ENCODE results near the gene STK32C.
"Not testable (repeated sequence)": the region's sequence is repeated elsewhere in the genome, so short reads cannot be mapped to it uniquely, and the experiment has no call there.

Gene STK32C

GRCh38 chr10:132319853-132320653 lies 12.3 kb upstream of the STK32C start:
- DNase-seq (ENCODE audit: low read depth in 2 of 2) = peak in 1 of 2 donors; percentile 34

- DNase-seq (ENCODE audit: low read depth in 2 of 2) = not testable (repeated sequence)
Measured at GRCh38 chr10:132317477-132317876, 9.7 kb upstream of the STK32C start.

GRCh38 chr10:132316133-132316532 lies 8.4 kb upstream of the STK32C start:
- no peak for DNase-seq (ENCODE audit: low read depth in 2 of 2)

- DNase-seq (ENCODE audit: low read depth in 2 of 2) = not testable (repeated sequence)
Measured at GRCh38 chr10:132314881-132315280, 7.1 kb upstream of the STK32C start.

GRCh38 chr10:132314336-132314735 lies 6.6 kb upstream of the STK32C start:
- DNase-seq (ENCODE audit: low read depth in 2 of 2) = no peak

- DNase-seq (ENCODE audit: low read depth in 2 of 2) = no peak
Measured at GRCh38 chr10:132313865-132314264, 6.1 kb upstream of the STK32C start.

GRCh38 chr10:132313305-132313704 lies 5.6 kb upstream of the STK32C start:
- no peak for DNase-seq (ENCODE audit: low read depth in 2 of 2)

- no peak for DNase-seq (ENCODE audit: low read depth in 2 of 2)
Measured at GRCh38 chr10:132311338-132311939, 3.7 kb upstream of the STK32C start.

- DNase-seq (ENCODE audit: low read depth in 2 of 2) = no peak
Measured at GRCh38 chr10:132310701-132311337, 3.1 kb upstream of the STK32C start.

- no peak for DNase-seq (ENCODE audit: low read depth in 2 of 2)
Measured at GRCh38 chr10:132309879-132310591, 2.3 kb upstream of the STK32C start.

GRCh38 chr10:132309471-132309865 lies 1.7 kb upstream of the STK32C start:
- no peak for DNase-seq (ENCODE audit: low read depth in 2 of 2)

GRCh38 chr10:132308587-132309470 lies 1.1 kb upstream of the STK32C start:
- no peak for DNase-seq (ENCODE audit: low read depth in 2 of 2)

- peak; percentile 16 to 29 for DNase-seq (ENCODE audit: low read depth in 2 of 2)
Measured at GRCh38 chr10:132306864-132307751, 642 bp downstream of the STK32C start.

- no peak for DNase-seq (ENCODE audit: low read depth in 2 of 2)
Measured at GRCh38 chr10:132306343-132306685, 1.4 kb downstream of the STK32C start.

- DNase-seq (ENCODE audit: low read depth in 2 of 2) = no peak
Measured at GRCh38 chr10:132305654-132306342, 2.0 kb downstream of the STK32C start.

GRCh38 chr10:132304756-132305509 lies 2.8 kb downstream of the STK32C start:
- DNase-seq (ENCODE audit: low read depth in 2 of 2) = no peak

GRCh38 chr10:132303361-132304115 lies 4.2 kb downstream of the STK32C start:
- no peak for DNase-seq (ENCODE audit: low read depth in 2 of 2)

Measured in stimulated activated CD4-positive, alpha-beta T cell treated with anti-CD3 and anti-CD28 coated beads, Interleukin-4, amount 100 ng/mL, for 48 hours (primary cell).